Endothelial cell (in vitro differentiated cells): ENCODE data around the gene MRPL53. TPM values are rescaled to one million over a fixed set of nuclear protein-coding genes. Genes with fewer than 3 reads are reported as not detected.

ENCODE experiments used
- DNase-seq: peaks from one replicate; pipeline ENCODE4 v3.0.0; 2021; ENCODE audit warnings: low spot score
- H3K27ac Mint-ChIP-seq: one replicate; pipeline ENCODE4 v1.8.0; 2021; ENCODE audit warnings: mixed read lengths, inconsistent platforms; ENCODE audit not compliant: unreplicated experiment
- H3K27me3 Mint-ChIP-seq: one replicate; pipeline ENCODE4 v1.8.0; 2021; ENCODE audit warnings: mild to moderate bottlenecking, moderate library complexity, mixed read lengths, inconsistent platforms; ENCODE audit not compliant: unreplicated experiment
- H3K36me3 Mint-ChIP-seq: one replicate; pipeline ENCODE4 v1.8.0; 2021; ENCODE audit warnings: mild to moderate bottlenecking, low read depth, mixed read lengths, inconsistent platforms; ENCODE audit not compliant: unreplicated experiment
- H3K4me1 Mint-ChIP-seq: one replicate; pipeline ENCODE4 v1.8.0; 2021; ENCODE audit warnings: mild to moderate bottlenecking, mixed read lengths, inconsistent platforms; ENCODE audit not compliant: unreplicated experiment
- H3K4me3 Mint-ChIP-seq: one replicate; pipeline ENCODE4 v1.8.0; 2021; ENCODE audit warnings: mild to moderate bottlenecking, mixed read lengths, inconsistent platforms; ENCODE audit not compliant: unreplicated experiment
- H3K9me3 Mint-ChIP-seq: one replicate; pipeline ENCODE4 v1.8.0; 2021; ENCODE audit warnings: mixed read lengths, inconsistent platforms; ENCODE audit not compliant: unreplicated experiment
- total RNA-seq: library from RNA; stranded (reverse); fragmentation: NEBNext Ultra II Directional; extraction: Animal tissue kit (Norgen Biotek cat#: 25700); gene quantifications from one replicate; pipeline ENCODE4 v1.2.1, GENCODE V29; 2021; ENCODE audit not compliant: unreplicated experiment
- TF ChIP-seq, protein P1 (sequence below): fragments of 200-600 bp; sonication (generic); IDR thresholded peaks from one replicate; pipeline ENCODE4 v1.5.0; 2021; ENCODE audit warnings: antibody characterized with exemption; ENCODE audit not compliant: unreplicated experiment

The MRPL53 gene
- total RNA-seq, 1 donor from 2014 or later, result 59.0 TPM

DNA sequence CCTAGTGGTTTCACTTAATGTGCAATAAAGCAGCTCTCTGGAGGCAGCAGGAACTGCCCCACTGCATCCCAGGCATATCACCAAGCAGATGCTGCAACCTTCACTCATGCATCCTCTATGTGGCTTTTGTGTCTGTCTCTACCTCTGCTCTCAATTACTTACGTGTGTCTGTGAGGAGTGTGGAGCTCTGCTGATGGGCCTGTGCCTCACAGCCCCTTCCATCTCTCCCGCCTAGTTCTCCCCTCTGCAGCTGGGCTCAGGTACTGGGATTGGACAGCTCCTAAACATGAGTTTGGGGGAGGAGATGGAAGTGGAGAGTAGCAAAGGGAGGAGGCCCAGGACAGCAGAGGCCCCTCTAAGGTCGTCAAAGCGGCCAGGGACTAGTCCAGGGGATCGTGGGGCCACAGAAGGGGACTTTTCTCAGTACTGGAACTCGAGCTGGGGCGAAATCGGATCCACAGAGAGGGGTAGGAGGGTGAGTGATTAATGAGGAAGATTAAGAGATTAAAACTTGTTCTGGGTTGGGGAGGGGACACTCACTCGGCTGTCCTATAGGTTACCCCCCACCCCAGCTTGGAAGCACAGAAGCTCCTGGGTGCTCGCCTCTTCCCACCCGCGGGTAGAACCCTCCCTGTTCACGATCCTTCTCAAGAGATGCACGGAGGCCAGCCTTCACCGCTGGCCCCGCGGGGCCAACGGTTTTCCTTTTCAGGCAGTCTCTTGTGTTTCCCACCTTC is 29.0 kb upstream of the MRPL53 start:
- no peak for DNase-seq
- Mint-ChIP-seq H3K9me3 (no peaks in the 10 kb centered on the region), H3K36me3 (peaks cover 9% of the 10 kb centered on the region), H3K27ac (no peak overlapping the region), H3K27me3 (peaks cover 48% of the 10 kb centered on the region), H3K4me3 (peak overlapping the region; percentile 83), H3K4me1 (peaks cover 14% of the 10 kb centered on the region)
- TF ChIP-seq, protein P1, sequence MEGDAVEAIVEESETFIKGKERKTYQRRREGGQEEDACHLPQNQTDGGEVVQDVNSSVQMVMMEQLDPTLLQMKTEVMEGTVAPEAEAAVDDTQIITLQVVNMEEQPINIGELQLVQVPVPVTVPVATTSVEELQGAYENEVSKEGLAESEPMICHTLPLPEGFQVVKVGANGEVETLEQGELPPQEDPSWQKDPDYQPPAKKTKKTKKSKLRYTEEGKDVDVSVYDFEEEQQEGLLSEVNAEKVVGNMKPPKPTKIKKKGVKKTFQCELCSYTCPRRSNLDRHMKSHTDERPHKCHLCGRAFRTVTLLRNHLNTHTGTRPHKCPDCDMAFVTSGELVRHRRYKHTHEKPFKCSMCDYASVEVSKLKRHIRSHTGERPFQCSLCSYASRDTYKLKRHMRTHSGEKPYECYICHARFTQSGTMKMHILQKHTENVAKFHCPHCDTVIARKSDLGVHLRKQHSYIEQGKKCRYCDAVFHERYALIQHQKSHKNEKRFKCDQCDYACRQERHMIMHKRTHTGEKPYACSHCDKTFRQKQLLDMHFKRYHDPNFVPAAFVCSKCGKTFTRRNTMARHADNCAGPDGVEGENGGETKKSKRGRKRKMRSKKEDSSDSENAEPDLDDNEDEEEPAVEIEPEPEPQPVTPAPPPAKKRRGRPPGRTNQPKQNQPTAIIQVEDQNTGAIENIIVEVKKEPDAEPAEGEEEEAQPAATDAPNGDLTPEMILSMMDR, result no peak

DNA sequence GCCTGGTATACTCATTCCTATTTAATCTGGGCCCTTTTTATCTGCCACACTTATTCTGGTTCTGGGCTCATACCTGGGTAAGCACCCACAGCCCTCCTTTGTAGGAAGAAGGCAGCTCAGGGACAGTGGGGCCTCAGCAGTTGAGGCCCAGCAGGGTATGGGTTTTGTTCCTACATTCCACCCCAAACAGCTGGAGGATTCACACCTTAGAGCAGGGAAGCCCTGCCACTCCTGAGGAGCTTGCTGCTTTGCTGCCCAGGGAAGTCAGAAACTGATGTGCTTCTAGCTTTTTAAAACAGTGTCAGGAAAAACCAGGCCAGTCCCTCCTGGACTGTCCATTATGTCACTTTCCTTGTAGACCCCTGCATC is 28.1 kb upstream of the MRPL53 start:
- Mint-ChIP-seq H3K4me3 (no peak overlapping the region), H3K36me3 (peaks cover 8% of the 10 kb centered on the region), H3K4me1 (peaks cover 13% of the 10 kb centered on the region), H3K27ac (no peak overlapping the region), H3K9me3 (no peaks in the 10 kb centered on the region), H3K27me3 (peaks cover 48% of the 10 kb centered on the region)
- TF ChIP-seq, protein P1, result no peak
- no peak for DNase-seq

DNA sequence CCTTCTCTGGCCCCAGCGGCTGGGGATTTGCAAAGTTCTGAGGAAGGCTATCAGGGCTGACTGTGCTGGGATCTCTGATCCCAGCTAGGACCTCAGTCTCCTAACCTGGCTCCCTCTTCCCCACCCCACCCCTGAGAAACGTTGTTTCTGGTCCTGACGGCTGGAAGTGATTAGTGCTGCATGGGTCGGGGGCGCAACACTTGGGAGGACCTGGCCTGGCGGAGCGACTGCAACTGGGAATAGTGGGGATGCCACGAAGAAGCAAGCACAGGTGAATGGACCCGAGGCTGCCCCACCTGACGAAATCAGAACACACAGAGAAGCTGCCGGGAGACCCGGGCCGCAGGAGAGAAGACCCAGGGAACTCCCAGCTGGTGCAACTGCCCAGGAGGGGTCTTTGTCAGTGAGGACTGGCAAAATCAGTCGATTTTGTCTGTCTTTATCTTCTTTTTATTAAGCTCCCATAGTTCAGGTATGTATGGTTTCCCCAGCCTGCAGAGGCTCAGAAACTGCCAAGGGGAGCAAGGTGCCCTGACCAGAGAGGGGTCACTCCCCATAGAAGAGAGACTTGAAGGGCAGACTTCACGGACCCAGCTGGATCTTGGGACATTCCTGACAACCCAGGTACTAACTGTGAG is 27.6 kb upstream of the MRPL53 start:
- Mint-ChIP-seq H3K4me1 (peaks cover 13% of the 10 kb centered on the region), H3K9me3 (no peaks in the 10 kb centered on the region), H3K27me3 (peaks cover 45% of the 10 kb centered on the region), H3K4me3 (no peak overlapping the region), H3K36me3 (peaks cover 5% of the 10 kb centered on the region), H3K27ac (no peak overlapping the region)
- TF ChIP-seq, protein P1, result no peak
- no peak for DNase-seq

DNA sequence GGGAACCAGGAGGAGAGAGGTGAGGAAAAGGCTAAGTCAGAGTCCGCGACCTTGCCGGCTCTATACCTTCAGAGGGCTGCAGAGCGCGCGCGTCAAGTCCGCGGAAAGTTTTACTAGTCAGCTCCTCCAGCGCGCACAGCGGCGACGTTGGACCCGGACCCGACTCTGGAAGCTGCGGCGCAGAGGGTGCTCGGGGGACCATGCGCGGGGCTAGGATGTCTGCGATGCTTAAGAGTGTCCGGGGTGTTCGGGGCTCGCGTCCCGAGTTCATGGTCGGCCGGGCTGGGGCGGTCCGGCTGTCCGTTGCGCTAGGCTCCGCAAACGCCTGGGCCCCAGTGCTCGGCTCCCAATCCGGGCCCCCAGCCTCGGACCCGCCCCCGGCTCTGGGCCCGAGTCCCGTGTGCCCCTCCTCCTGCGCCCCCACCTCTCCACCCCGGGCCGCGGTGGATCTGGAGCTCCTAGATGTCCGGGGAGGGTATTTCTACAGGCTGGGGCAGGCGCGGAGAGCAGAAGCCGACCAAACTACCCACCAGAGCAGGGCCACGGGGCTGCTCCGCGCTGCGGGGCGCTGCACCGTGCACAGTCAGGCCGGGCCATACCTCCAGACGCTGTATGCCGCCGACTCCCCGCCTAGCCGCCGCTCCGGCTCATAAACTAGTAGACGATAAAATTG is 26.9 kb upstream of the MRPL53 start, which contains the start of gene LBX2:
LBX2 (minus strand) TSS at position 337 of the 673 bp plus-strand sequence; CDS start at position 271, 66 bp downstream.
- Mint-ChIP-seq H3K27ac (no peak within 1 kb of the TSS), H3K9me3 (no peaks in the 10 kb centered on the region), H3K4me3 (peak within 1 kb of the TSS; percentile 78), H3K36me3 (no peaks in the 10 kb centered on the region), H3K27me3 (peaks cover 41% of the 10 kb centered on the region), H3K4me1 (peaks cover 13% of the 10 kb centered on the region)
- DNase-seq, result no peak
- TF ChIP-seq, protein P1, result no peak
